ENCODE results near the gene CHRDL1.

- TF ChIP-seq CEBPB (IDR thresholded peaks at IDR 0.05; ENCODE audit: borderline replicate concordance, low read depth, low read length) (no peak), FOXJ3 (CRISPR knock-in tag; IDR thresholded peaks at IDR 0.05; ENCODE audit: borderline replicate concordance) (no peak), ZBTB8A (CRISPR knock-in tag; IDR thresholded peaks at IDR 0.05; ENCODE audit: borderline replicate concordance, low read depth) (no peak)
These were observed 63.4 kb downstream of the CHRDL1 start for GRCh38 chrX:110732266-110732665.
